ENCODE measurements around the gene TRIM71. TPM values are rescaled to one million over a fixed set of nuclear protein-coding genes. Genes with fewer than 3 reads are reported as not detected.

TRIM71 gene
- total RNA-seq, 2 donors from 2014 or later: 154 to 169 TPM

DNA sequence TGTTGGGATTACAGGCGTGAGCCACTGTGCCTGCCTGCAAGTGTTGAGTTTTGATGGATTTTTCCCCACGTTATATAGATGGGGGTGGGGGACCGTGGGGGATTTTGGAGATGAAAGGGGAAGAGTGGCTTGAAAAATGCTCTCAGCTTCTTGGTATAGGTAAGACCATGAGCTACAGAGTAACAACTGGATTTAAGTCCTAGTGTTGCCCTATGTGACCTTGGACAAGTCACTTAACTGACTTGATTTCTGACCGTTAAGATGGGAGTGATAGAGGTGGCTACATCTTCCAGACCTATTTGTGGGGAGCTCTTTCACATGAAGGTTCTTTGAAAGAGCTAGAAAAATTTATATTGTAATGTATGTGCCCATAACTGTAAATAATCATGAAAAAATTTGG lies 13.3 kb downstream of the TRIM71 start:
- H3K4me1 ChIP-seq (ENCODE audit: control insufficient read depth, insufficient read depth, low read length): peaks cover 7% of the 10 kb centered on the region
- H3K36me3 Mint-ChIP-seq (ENCODE audit: low read depth): peaks cover 26% of the 10 kb centered on the region
- no peak overlapping the region for H3K27ac Mint-ChIP-seq
- no peaks in the 10 kb centered on the region for H3K9me3 Mint-ChIP-seq
- H3K4me1 Mint-ChIP-seq: peaks cover 55% of the 10 kb centered on the region
- no peaks in the 10 kb centered on the region for H3K27me3 ChIP-seq (ENCODE audit: control insufficient read depth, insufficient read depth, low read length, poor library complexity, severe bottlenecking)
- no peaks in the 10 kb centered on the region for H3K27me3 Mint-ChIP-seq (ENCODE audit: insufficient read depth)
- 92 to 93% methylated on average over 4 of the region's 4 CpGs for WGBS, 2 experiments (ENCODE audit: insufficient coverage in 1 of 2, insufficient read length in 1 of 2)
- no peaks in the 10 kb centered on the region for H3K9me3 ChIP-seq (ENCODE audit: control insufficient read depth, low read length)
- H3K4me3 ChIP-seq (ENCODE audit: low read length): no peak overlapping the region
- peaks cover 14% of the 10 kb centered on the region for H3K36me3 ChIP-seq (ENCODE audit: control insufficient read depth, insufficient read depth, low read length)
- TF ChIP-seq CTCF (conservative IDR thresholded peaks at IDR 0.05): no peak
- H3K9ac ChIP-seq (ENCODE audit: extremely low read depth, low read length, poor library complexity, severe bottlenecking): no peak overlapping the region
- H3K4me3 Mint-ChIP-seq: no peak overlapping the region
- no peak for DNase-seq
- H3K27ac ChIP-seq (ENCODE audit: low read depth, low read length): no peak overlapping the region

DNA sequence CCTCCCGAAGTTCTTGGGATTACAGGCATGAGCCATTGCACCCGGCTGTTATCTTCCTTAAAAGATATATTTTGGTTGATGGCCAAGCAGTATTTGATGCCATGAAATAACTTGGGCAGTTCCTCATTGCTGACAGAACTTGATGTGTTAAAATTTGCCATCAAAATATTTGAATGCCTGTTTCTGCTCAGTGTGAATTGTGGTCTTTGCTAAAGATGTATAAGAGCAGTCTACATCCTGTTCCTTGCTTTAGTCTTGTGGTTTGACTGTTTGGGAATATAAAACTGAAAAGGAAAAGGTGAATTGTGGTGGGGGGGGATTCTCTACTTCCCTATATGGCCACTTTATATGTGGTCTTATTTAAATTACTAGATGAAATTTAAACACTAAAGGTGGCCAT lies 14.0 kb downstream of the TRIM71 start:
- no peak overlapping the region for H3K4me3 Mint-ChIP-seq
- Histone ChIP-seq H3K9ac (ENCODE audit: extremely low read depth, low read length, poor library complexity, severe bottlenecking) (no peak overlapping the region), H3K4me3 (ENCODE audit: low read length) (no peak overlapping the region), H3K36me3 (ENCODE audit: control insufficient read depth, insufficient read depth, low read length) (peaks cover 10% of the 10 kb centered on the region), H3K27me3 (ENCODE audit: control insufficient read depth, insufficient read depth, low read length, poor library complexity, severe bottlenecking) (no peaks in the 10 kb centered on the region), H3K4me1 (ENCODE audit: control insufficient read depth, insufficient read depth, low read length) (peaks cover 13% of the 10 kb centered on the region), H3K27ac (ENCODE audit: low read depth, low read length) (no peak overlapping the region), H3K9me3 (ENCODE audit: control insufficient read depth, low read length) (no peaks in the 10 kb centered on the region)
- peaks cover 24% of the 10 kb centered on the region for H3K36me3 Mint-ChIP-seq (ENCODE audit: low read depth)
- H3K9me3 Mint-ChIP-seq: no peaks in the 10 kb centered on the region
- H3K27me3 Mint-ChIP-seq (ENCODE audit: insufficient read depth): no peaks in the 10 kb centered on the region
- TF ChIP-seq CTCF (conservative IDR thresholded peaks at IDR 0.05): no peak
- DNase-seq: no peak
- H3K4me1 Mint-ChIP-seq: peaks cover 62% of the 10 kb centered on the region
- H3K27ac Mint-ChIP-seq: no peak overlapping the region
- 64 to 89% methylated on average over 2 of the region's 2 CpGs for WGBS, 2 experiments (ENCODE audit: insufficient coverage in 1 of 2, insufficient read length in 1 of 2)

DNA sequence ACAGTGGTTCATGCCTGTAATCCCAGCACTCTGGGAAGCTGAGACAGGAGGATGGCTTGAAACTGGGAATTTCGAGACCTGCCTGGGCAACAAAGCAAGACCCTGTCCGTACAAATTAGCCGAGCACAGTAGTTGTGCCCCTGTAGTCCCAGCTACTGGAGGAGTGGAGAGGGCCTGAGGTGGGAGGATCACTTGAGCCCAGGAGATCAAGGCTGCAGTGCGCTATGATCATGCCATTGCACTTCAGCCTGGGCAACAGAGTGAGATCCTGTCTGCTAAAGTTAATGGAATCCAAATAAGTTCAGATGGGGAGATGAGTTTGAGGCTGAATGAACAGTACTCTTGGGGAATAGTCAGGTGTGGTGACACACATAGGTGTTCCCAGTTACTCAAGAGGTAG lies 14.4 kb downstream of the TRIM71 start:
- Histone ChIP-seq H3K27ac (ENCODE audit: low read depth, low read length) (no peak overlapping the region), H3K4me3 (ENCODE audit: low read length) (no peak overlapping the region), H3K9me3 (ENCODE audit: control insufficient read depth, low read length) (no peaks in the 10 kb centered on the region), H3K9ac (ENCODE audit: extremely low read depth, low read length, poor library complexity, severe bottlenecking) (no peak overlapping the region), H3K36me3 (ENCODE audit: control insufficient read depth, insufficient read depth, low read length) (peaks cover 7% of the 10 kb centered on the region), H3K27me3 (ENCODE audit: control insufficient read depth, insufficient read depth, low read length, poor library complexity, severe bottlenecking) (no peaks in the 10 kb centered on the region), H3K4me1 (ENCODE audit: control insufficient read depth, insufficient read depth, low read length) (peaks cover 17% of the 10 kb centered on the region)
- H3K4me3 Mint-ChIP-seq: no peak overlapping the region
- H3K27me3 Mint-ChIP-seq (ENCODE audit: insufficient read depth): no peaks in the 10 kb centered on the region
- 64 to 94% methylated on average over 3 to 4 of the region's 4 CpGs for WGBS, 2 experiments (ENCODE audit: insufficient coverage in 1 of 2, insufficient read length in 1 of 2)
- peaks cover 62% of the 10 kb centered on the region for H3K4me1 Mint-ChIP-seq
- no peak overlapping the region for H3K27ac Mint-ChIP-seq
- TF ChIP-seq CTCF (conservative IDR thresholded peaks at IDR 0.05): no peak
- H3K9me3 Mint-ChIP-seq: no peaks in the 10 kb centered on the region
- H3K36me3 Mint-ChIP-seq (ENCODE audit: low read depth): peaks cover 21% of the 10 kb centered on the region
- no peak for DNase-seq
